Measurements from ENCODE around the gene DNAJC7. TPM values are rescaled to one million over a fixed set of nuclear protein-coding genes. Genes with fewer than 3 reads are reported as not detected.

DNAJC7 gene
- total RNA-seq, 2 experiments from 2014 or later = 79.7 to 80.9 TPM

GRCh38 chr17:41972571-41973407 lies 44.5 kb downstream of the DNAJC7 start:
- no peaks in the 10 kb centered on the region for H3K9me3 Mint-ChIP-seq
- H3K4me3 Mint-ChIP-seq = no peak overlapping the region
- CTCF ChIA-PET = no interaction called here
- intact Hi-C loops (cut with micrococcal nuclease) = no loop called here
- no peak for DNase-seq
- POLR2A ChIA-PET = interaction anchor here (1.0 kb wide), 1 partner anchor 9 kb away, joined by 3 read pairs; no protein-coding TSS in a partner anchor
- H3K4me1 Mint-ChIP-seq (ENCODE audit: low read depth) = peaks cover 25% of the 10 kb centered on the region
- H3K27me3 Mint-ChIP-seq = no peaks in the 10 kb centered on the region
- H3K27ac Mint-ChIP-seq = no peak overlapping the region
- peaks cover 35% of the 10 kb centered on the region for H3K36me3 Mint-ChIP-seq

- Mint-ChIP-seq H3K27me3 (no peaks in the 10 kb centered on the region), H3K9me3 (no peaks in the 10 kb centered on the region), H3K36me3 (peaks cover 36% of the 10 kb centered on the region), H3K4me3 (no peak overlapping the region), H3K4me1 (ENCODE audit: low read depth) (peaks cover 31% of the 10 kb centered on the region), H3K27ac (no peak overlapping the region)
- POLR2A ChIA-PET = no interaction called here
- intact Hi-C loops (cut with micrococcal nuclease) = no loop called here
- DNase-seq = no peak
- CTCF ChIA-PET = no interaction called here
Measured at GRCh38 chr17:41971721-41972523, 45.3 kb downstream of the DNAJC7 start.

GRCh38 chr17:41970901-41971331 lies 46.3 kb downstream of the DNAJC7 start:
- H3K4me1 Mint-ChIP-seq (ENCODE audit: low read depth) = peaks cover 33% of the 10 kb centered on the region
- ChIA-PET POLR2A (no interaction called here), CTCF (no interaction called here)
- intact Hi-C loops (cut with micrococcal nuclease) = no loop called here
- peaks cover 28% of the 10 kb centered on the region for H3K36me3 Mint-ChIP-seq
- H3K4me3 Mint-ChIP-seq = no peak overlapping the region
- peak overlapping the region; percentile 2 for H3K27ac Mint-ChIP-seq
- no peak for DNase-seq
- no peaks in the 10 kb centered on the region for H3K27me3 Mint-ChIP-seq
- no peaks in the 10 kb centered on the region for H3K9me3 Mint-ChIP-seq

GRCh38 chr17:41968676-41969075 lies 48.6 kb downstream of the DNAJC7 start:
- peaks cover 45% of the 10 kb centered on the region for H3K4me1 Mint-ChIP-seq (ENCODE audit: low read depth)
- H3K9me3 Mint-ChIP-seq = no peaks in the 10 kb centered on the region
- CTCF ChIA-PET = no interaction called here
- intact Hi-C loops (cut with micrococcal nuclease) = loop anchor here (5.0 kb wide), 2 partner anchors 51 to 139 kb away; partner anchors contain the start of gene ACLY
- peaks cover 27% of the 10 kb centered on the region for H3K36me3 Mint-ChIP-seq
- H3K27me3 Mint-ChIP-seq = no peaks in the 10 kb centered on the region
- DNase-seq = no peak
- peak overlapping the region; percentile 33 for H3K27ac Mint-ChIP-seq
- POLR2A ChIA-PET = interaction anchor here (4.0 kb wide), 1 partner anchor 48 kb away, joined by 33 read pairs; the partner anchor contains the start of gene DNAJC7
- no peak overlapping the region for H3K4me3 Mint-ChIP-seq

GRCh38 chr17:41967921-41968578 lies 49.2 kb downstream of the DNAJC7 start:
- ChIA-PET POLR2A (interaction anchor here (4.0 kb wide), 1 partner anchor 49 kb away, joined by 33 read pairs; the partner anchor contains the start of gene DNAJC7), CTCF (interaction anchor here (2.0 to 6.0 kb wide), 2 partner anchors 49 to 52 kb away, joined by 9 to 58 read pairs; partner anchors contain the start of genes DNAJC7 and NKIRAS2)
- DNase-seq = no peak
- H3K27ac Mint-ChIP-seq = peak overlapping the region; percentile 84
- intact Hi-C loops (cut with micrococcal nuclease) = loop anchor here (2.0 to 5.0 kb wide), 5 partner anchors 37 to 187 kb away; partner anchors contain the start of genes ACLY, DNAJC7, ODAD4 and RAB5C
- no peaks in the 10 kb centered on the region for H3K9me3 Mint-ChIP-seq
- H3K4me3 Mint-ChIP-seq = peak overlapping the region; percentile 78
- H3K36me3 Mint-ChIP-seq = peaks cover 21% of the 10 kb centered on the region
- H3K4me1 Mint-ChIP-seq (ENCODE audit: low read depth) = peaks cover 45% of the 10 kb centered on the region
- no peaks in the 10 kb centered on the region for H3K27me3 Mint-ChIP-seq

- DNase-seq = peak; percentile 63
- Mint-ChIP-seq H3K36me3 (peaks cover 18% of the 10 kb centered on the region), H3K4me1 (ENCODE audit: low read depth) (peaks cover 42% of the 10 kb centered on the region), H3K9me3 (no peaks in the 10 kb centered on the region), H3K27ac (peak overlapping the region; percentile 84), H3K4me3 (peak overlapping the region; percentile 78), H3K27me3 (no peaks in the 10 kb centered on the region)
- ChIA-PET CTCF (interaction anchor here (2.0 to 6.0 kb wide), 2 partner anchors 49 to 53 kb away, joined by 9 to 58 read pairs; partner anchors contain the start of genes DNAJC7 and NKIRAS2), POLR2A (interaction anchor here (0.7 to 4.0 kb wide), 8 partner anchors 37 to 212 kb away, joined by 3 to 33 read pairs (median 6); partner anchors contain the start of genes DHX58, DNAJC7, KLHL11 and ODAD4)
- intact Hi-C loops (cut with micrococcal nuclease) = loop anchor here (2.0 to 5.0 kb wide), 5 partner anchors 37 to 187 kb away; partner anchors contain the start of genes ACLY, DNAJC7, ODAD4 and RAB5C
Measured at GRCh38 chr17:41967141-41967920, 49.9 kb downstream of the DNAJC7 start.

- intact Hi-C loops (cut with micrococcal nuclease) = loop anchor here (2.0 to 5.0 kb wide), 5 partner anchors 36 to 188 kb away; partner anchors contain the start of genes ACLY, DNAJC7, ODAD4 and RAB5C
- H3K27me3 Mint-ChIP-seq = no peaks in the 10 kb centered on the region
Measured at GRCh38 chr17:41966463-41967140, 50.6 kb downstream of the DNAJC7 start, which contains the start of gene CNP. Gene CNP (plus strand): TSS chr17:41966795. CDS start chr17:41966885, 90 bp downstream.

GRCh38 chr17:41965694-41966462 lies 51.4 kb downstream of the DNAJC7 start:
- peak; percentile 84 for DNase-seq
- H3K27ac Mint-ChIP-seq = peak overlapping the region; percentile 64
- no peaks in the 10 kb centered on the region for H3K9me3 Mint-ChIP-seq
- peaks cover 37% of the 10 kb centered on the region for H3K4me1 Mint-ChIP-seq (ENCODE audit: low read depth)
- no peaks in the 10 kb centered on the region for H3K27me3 Mint-ChIP-seq
- intact Hi-C loops (cut with micrococcal nuclease) = loop anchor here (2.0 to 5.0 kb wide), 5 partner anchors 35 to 189 kb away; partner anchors contain the start of genes ACLY, DNAJC7, ODAD4 and RAB5C
- peak overlapping the region; percentile 78 for H3K4me3 Mint-ChIP-seq
- peaks cover 13% of the 10 kb centered on the region for H3K36me3 Mint-ChIP-seq
- POLR2A ChIA-PET = interaction anchor here (0.6 to 4.0 kb wide), 14 partner anchors 35 to 276 kb away, joined by 3 to 33 read pairs (median 4); partner anchors contain the start of genes ACLY, DHX58, DNAJC7 and NKIRAS2
- CTCF ChIA-PET = interaction anchor here (0.5 to 6.0 kb wide), 20 partner anchors 33 to 270 kb away, joined by 3 to 58 read pairs (median 4); partner anchors contain the start of genes DHX58, DNAJC7, KCNH4 and NKIRAS2

More at GRCh38 chr17:41966463-41967140, 50.6 kb downstream of the DNAJC7 start, which contains the start of gene CNP:
- Mint-ChIP-seq H3K4me1 (ENCODE audit: low read depth) (peaks cover 40% of the 10 kb centered on the region), H3K9me3 (no peaks in the 10 kb centered on the region), H3K27ac (peak within 1 kb of the TSS; percentile 83), H3K36me3 (peaks cover 16% of the 10 kb centered on the region), H3K4me3 (peak within 1 kb of the TSS; percentile 78)
- POLR2A ChIA-PET = interaction anchor here (0.7 to 4.0 kb wide), 13 partner anchors 36 to 217 kb away, joined by 3 to 33 read pairs (median 4); partner anchors contain the start of genes ACLY, DHX58, DNAJC7 and KLHL11
- DNase-seq = peak; percentile 93
- CTCF ChIA-PET = interaction anchor here (0.7 to 6.0 kb wide), 13 partner anchors 34 to 271 kb away, joined by 3 to 58 read pairs (median 5); partner anchors contain the start of genes DHX58, DNAJC7, KCNH4 and NKIRAS2

GRCh38 chr17:41962768-41963434 lies 54.3 kb downstream of the DNAJC7 start:
- DNase-seq = peak; percentile 80
- intact Hi-C loops (cut with micrococcal nuclease) = loop anchor here (1.0 kb wide), 1 partner anchor 153 kb away; no protein-coding TSS in a partner anchor
- POLR2A ChIA-PET = interaction anchor here (0.9 to 1.7 kb wide), 2 partner anchors 12 to 55 kb away, joined by 3 to 4 read pairs; partner anchors contain the start of gene DNAJC7
- Mint-ChIP-seq H3K27ac (no peak overlapping the region), H3K36me3 (peaks cover 2% of the 10 kb centered on the region), H3K9me3 (no peaks in the 10 kb centered on the region), H3K4me1 (ENCODE audit: low read depth) (peaks cover 21% of the 10 kb centered on the region), H3K27me3 (no peaks in the 10 kb centered on the region), H3K4me3 (no peak overlapping the region)
- CTCF ChIA-PET = interaction anchor here (0.6 to 6.0 kb wide), 26 partner anchors 9 to 539 kb away, joined by 3 to 58 read pairs (median 4); partner anchors contain the start of genes DHX58, DNAJC7 and ODAD4

Measured in activated CD4-positive, alpha-beta memory T cell treated with anti-CD3 and anti-CD28 coated beads for 36 hours (primary cell).